ENCODE data around the gene MAP3K10.

GRCh38 chr19:40200341-40201099 is 9.3 kb downstream of the MAP3K10 start:
- TF ChIP-seq, protein P1, sequence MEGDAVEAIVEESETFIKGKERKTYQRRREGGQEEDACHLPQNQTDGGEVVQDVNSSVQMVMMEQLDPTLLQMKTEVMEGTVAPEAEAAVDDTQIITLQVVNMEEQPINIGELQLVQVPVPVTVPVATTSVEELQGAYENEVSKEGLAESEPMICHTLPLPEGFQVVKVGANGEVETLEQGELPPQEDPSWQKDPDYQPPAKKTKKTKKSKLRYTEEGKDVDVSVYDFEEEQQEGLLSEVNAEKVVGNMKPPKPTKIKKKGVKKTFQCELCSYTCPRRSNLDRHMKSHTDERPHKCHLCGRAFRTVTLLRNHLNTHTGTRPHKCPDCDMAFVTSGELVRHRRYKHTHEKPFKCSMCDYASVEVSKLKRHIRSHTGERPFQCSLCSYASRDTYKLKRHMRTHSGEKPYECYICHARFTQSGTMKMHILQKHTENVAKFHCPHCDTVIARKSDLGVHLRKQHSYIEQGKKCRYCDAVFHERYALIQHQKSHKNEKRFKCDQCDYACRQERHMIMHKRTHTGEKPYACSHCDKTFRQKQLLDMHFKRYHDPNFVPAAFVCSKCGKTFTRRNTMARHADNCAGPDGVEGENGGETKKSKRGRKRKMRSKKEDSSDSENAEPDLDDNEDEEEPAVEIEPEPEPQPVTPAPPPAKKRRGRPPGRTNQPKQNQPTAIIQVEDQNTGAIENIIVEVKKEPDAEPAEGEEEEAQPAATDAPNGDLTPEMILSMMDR (IDR thresholded peaks at IDR 0.05) = no peak
- no peak for TF ChIP-seq POLR2A (IDR thresholded peaks at IDR 0.05)

All from testis (tissue), 2 donors.